Transverse colon (tissue), 3 donors: ENCODE results near the gene ZNF90.

ENCODE experiments used
- CTCF ChIP-seq, 5 experiments: fragments of 200-600 bp in 3 of 5; fragments of 450-650 bp in 2 of 5; sonication (generic) in 3 of 5; IDR thresholded peaks; 1 replicate in 2 of 5; 2 replicates in 3 of 5; pipeline ENCODE4 v1.5.1; 2016 to 2017; ENCODE audit warnings: antibody characterized with exemption in 5 of 5, inconsistent platforms in 3 of 5, mild to moderate bottlenecking in 2 of 5, moderate library complexity in 1 of 5
- POLR2A ChIP-seq: fragments of 450-650 bp; IDR thresholded peaks from one replicate; pipeline ENCODE4 v1.6.1; 2016; ENCODE audit warnings: antibody characterized with exemption, mild to moderate bottlenecking, moderate library complexity

- TF ChIP-seq CTCF (IDR thresholded peaks at IDR 0.05) (no peak), POLR2A (no peak)
These were observed 24.3 kb downstream of the ZNF90 start for GRCh38 chr19:20102097-20102496.
